HepG2 (cell line): Measurements from ENCODE around the gene IL16. TPM values are rescaled to one million over a fixed set of nuclear protein-coding genes. Genes with fewer than 3 reads are reported as not detected.
A peak's percentile ranks its signal among the peaks of the same experiment; 100 is the strongest.

Source experiments
- ATF4 ChIP-seq, 2 experiments: fragments of 450-650 bp in 1 of 2; sonication (generic) in 1 of 2; formaldehyde crosslinking; IDR thresholded peaks; 2 replicates each; pipeline versions ENCODE4 v1.5.0 to v1.8.0; 2020 to 2022; ENCODE audit warnings: mild to moderate bottlenecking in 1 of 2, missing genetic modification reagents in 1 of 2
- HDAC2 ChIP-seq: sonication (generic); formaldehyde crosslinking; IDR thresholded peaks from 2 replicates; pipeline ENCODE4 v1.4.0; 2020; ENCODE audit warnings: missing genetic modification reagents
- HIVEP1 ChIP-seq: sonication (generic); formaldehyde crosslinking; IDR thresholded peaks from 2 replicates; pipeline ENCODE4 v1.4.0; 2020; ENCODE audit warnings: mild to moderate bottlenecking, missing genetic modification reagents
- KAT7 ChIP-seq: IDR thresholded peaks from 2 replicates; pipeline ENCODE4 v1.6.1; 2018; ENCODE audit warnings: borderline replicate concordance, missing compliant biosample characterization
- MXD3 ChIP-seq: IDR thresholded peaks from 2 replicates; pipeline ENCODE4 v1.6.1; 2016; ENCODE audit warnings: mild to moderate bottlenecking, missing biosample characterization, missing genetic modification reagents
- NCOA2 ChIP-seq: sonication (generic); formaldehyde crosslinking; IDR thresholded peaks from 2 replicates; pipeline ENCODE4 v1.8.0; 2022; ENCODE audit warnings: inconsistent platforms
- NFE2 ChIP-seq: sonication (generic); formaldehyde crosslinking; IDR thresholded peaks from 2 replicates; pipeline ENCODE4 v1.4.0; 2020; ENCODE audit warnings: missing genetic modification reagents
- PHF8 ChIP-seq: sonication (generic); formaldehyde crosslinking; IDR thresholded peaks from 2 replicates; pipeline ENCODE4 v1.5.0; 2020; ENCODE audit warnings: missing genetic modification reagents
- SNAPC4 ChIP-seq: sonication (generic); formaldehyde crosslinking; IDR thresholded peaks from 2 replicates; pipeline ENCODE4 v1.4.0; 2020; ENCODE audit warnings: mild to moderate bottlenecking, missing genetic modification reagents
- SSRP1 ChIP-seq: IDR thresholded peaks from 2 replicates; pipeline ENCODE4 v1.6.1; 2016; ENCODE audit warnings: control low read depth
- TAF1 ChIP-seq: sonication (generic); formaldehyde crosslinking; IDR thresholded peaks from 2 replicates; pipeline ENCODE4 v1.4.0; 2020; ENCODE audit warnings: missing genetic modification reagents
- TCF7 ChIP-seq: sonication (generic); IDR thresholded peaks from 2 replicates; pipeline ENCODE4 v1.6.1; 2016; ENCODE audit warnings: antibody characterized with exemption, low read depth
- THAP11 ChIP-seq: IDR thresholded peaks from 2 replicates; pipeline ENCODE4 v1.6.1; 2016; ENCODE audit warnings: missing biosample characterization, missing genetic modification reagents
- THAP8 ChIP-seq: sonication (generic); formaldehyde crosslinking; IDR thresholded peaks from 2 replicates; pipeline ENCODE4 v1.5.1; 2020; ENCODE audit warnings: missing genetic modification reagents, mild to moderate bottlenecking, borderline replicate concordance
- ZFP1 ChIP-seq: IDR thresholded peaks from 2 replicates; pipeline ENCODE4 v1.6.1; 2016
- ZNF18 ChIP-seq: sonication (generic); formaldehyde crosslinking; IDR thresholded peaks from 2 replicates; pipeline ENCODE4 v1.8.0; 2022; ENCODE audit warnings: mild to moderate bottlenecking, missing genetic modification reagents; ENCODE audit not compliant: insufficient replicate concordance
- ZNF253 ChIP-seq: sonication (generic); formaldehyde crosslinking; IDR thresholded peaks from 2 replicates; pipeline ENCODE4 v1.8.0; 2022; ENCODE audit warnings: mild to moderate bottlenecking, missing genetic modification reagents, borderline replicate concordance
- ZNF484 ChIP-seq: sonication (generic); formaldehyde crosslinking; IDR thresholded peaks from 2 replicates; pipeline ENCODE4 v1.5.1; 2020; ENCODE audit warnings: mild to moderate bottlenecking, low read depth, missing genetic modification reagents, borderline replicate concordance
- ZNF543 ChIP-seq: sonication (generic); formaldehyde crosslinking; IDR thresholded peaks from 2 replicates; pipeline ENCODE4 v1.4.0; 2020; ENCODE audit warnings: mild to moderate bottlenecking, missing genetic modification reagents
- ZNF605 ChIP-seq: sonication (generic); formaldehyde crosslinking; IDR thresholded peaks from 2 replicates; pipeline ENCODE4 v1.8.0; 2022; ENCODE audit warnings: mild to moderate bottlenecking, missing genetic modification reagents
- ZNF740 ChIP-seq: sonication (generic); formaldehyde crosslinking; IDR thresholded peaks from 2 replicates; pipeline ENCODE4 v1.4.0; 2020; ENCODE audit warnings: missing genetic modification reagents
- polyA plus RNA-seq, 8 experiments: library from polyadenylated mRNA; depleted of rRNA in 3 of 8; stranded (reverse) in 7 of 8; unstranded in 1 of 8; fragments of >200 nt; fragmentation: Illumina TruSeq in 4 of 8; extraction: Trizol in 4 of 8; gene quantifications; 2 replicates each; pipeline versions ENCODE4 v1.2.1 to v1.2.3, GENCODE V29; 2011 to 2016; ENCODE audit warnings: low read depth in 4 of 8, missing spikeins in 1 of 8, mixed read lengths in 1 of 8; ENCODE audit not compliant: insufficient read depth in 1 of 8
- total RNA-seq, 5 experiments: library from RNA; depleted of rRNA; stranded (reverse); fragments of >200 nt; fragmentation: Illumina TruSeq; extraction: Trizol; gene quantifications; 2 replicates each; pipeline ENCODE4 v1.2.3, GENCODE V29; 2016; ENCODE audit warnings: low read depth in 1 of 5

Gene IL16
- total and polyA plus RNA-seq, 2 of the 13 experiments (the other 11 are each of a cell fraction or from before 2014, with no cell fraction given): 0.03 TPM; not detected in 1

- TF ChIP-seq SNAPC4 (CRISPR knock-in tag): no peak
- TF ChIP-seq ATF4 (CRISPR knock-in tag; IDR thresholded peaks at IDR 0.05): 0 out of 4 replicates have a peak, but pooled peaks of 1 of the 2 experiments have one; percentile 9
- no peak for TF ChIP-seq ZNF740
- TF ChIP-seq KAT7: no peak
- no peak for TF ChIP-seq ZNF484 (CRISPR knock-in tag)
- TF ChIP-seq ZNF253 (CRISPR knock-in tag): no peak
- TF ChIP-seq THAP11 (CRISPR knock-in tag): peak; percentile 46
- TF ChIP-seq THAP8 (CRISPR knock-in tag): no peak
- no peak for TF ChIP-seq ZNF543
- TF ChIP-seq HDAC2 (CRISPR knock-in tag): no peak
- no peak for TF ChIP-seq SSRP1 (CRISPR knock-in tag)
- TF ChIP-seq NFE2: no peak
- peak; percentile 88 for TF ChIP-seq PHF8 (CRISPR knock-in tag)
- no peak for TF ChIP-seq NCOA2
- no peak for TF ChIP-seq ZFP1 (CRISPR knock-in tag)
- TF ChIP-seq ZNF18 (CRISPR knock-in tag): no peak
- 0 out of 2 replicates have a peak, but pooled peaks have one; percentile 24 for TF ChIP-seq ZNF605 (CRISPR knock-in tag)
- no peak for TF ChIP-seq TCF7
- TF ChIP-seq HIVEP1 (CRISPR knock-in tag): 0 out of 2 replicates have a peak, but pooled peaks have one; percentile 61
- TF ChIP-seq MXD3 (CRISPR knock-in tag): 0 out of 2 replicates have a peak, but pooled peaks have one; percentile 21
- TF ChIP-seq TAF1: peak; percentile 97
Observed at GRCh38 chr15:81323944-81324881, 127.5 kb downstream of the IL16 start, which contains the start of gene STARD5 (continued).
